T-helper 17 cell (primary cell): ENCODE measurements around the gene C1orf116. TPM values are rescaled to one million over a fixed set of nuclear protein-coding genes. Genes with fewer than 3 reads are reported as not detected.

Experiments
- ATAC-seq: fragments of 150-1000 bp; cut with Tn5 transposase; 2 replicates; pipeline ENCODE4 v1.10.0; 2021; ENCODE audit warnings: mild to moderate bottlenecking, moderate library complexity
- DNase-seq, 3 donors: peaks; one replicate each; pipeline versions ENCODE4 v3.0.0 to v3.0.0-alpha.2; 2020 to 2021
- H3K9me3 ChIP-seq: one replicate; pipeline ENCODE4 v1.7.0; 2013; ENCODE audit warnings: low read length, mild to moderate bottlenecking; ENCODE audit not compliant: control insufficient read depth, poor library complexity, severe bottlenecking
- H3K27ac Mint-ChIP-seq: one replicate; pipeline ENCODE4 v1.8.0; 2022; ENCODE audit warnings: mild to moderate bottlenecking, moderate library complexity, mixed read lengths
- H3K27me3 Mint-ChIP-seq: one replicate; pipeline ENCODE4 v1.8.0; 2022; ENCODE audit warnings: mixed read lengths
- H3K36me3 Mint-ChIP-seq: one replicate; pipeline ENCODE4 v1.8.0; 2022; ENCODE audit warnings: low read depth, mixed read lengths
- H3K4me1 Mint-ChIP-seq: one replicate; pipeline ENCODE4 v1.8.0; 2022; ENCODE audit warnings: mild to moderate bottlenecking, mixed read lengths
- H3K4me3 Mint-ChIP-seq: one replicate; pipeline ENCODE4 v1.8.0; 2022; ENCODE audit warnings: mild to moderate bottlenecking, moderate library complexity, mixed read lengths
- total RNA-seq, 4 donors: library from RNA in 2 of 4; stranded (reverse) in 2 of 4; gene quantifications; one replicate each; pipeline ENCODE4 v1.2.3 and lab custom pipeline; 2022 to 2026

Gene C1orf116
- total RNA-seq, 2 donors from 2014 or later, result 0.22 to 2.7 TPM

GRCh38 chr1:207039380-207040180 is 7.0 kb upstream of the C1orf116 start:
- no peaks in the 10 kb centered on the region for H3K9me3 ChIP-seq
- H3K4me1 Mint-ChIP-seq, result peaks cover 3% of the 10 kb centered on the region
- H3K27ac Mint-ChIP-seq, result no peak overlapping the region
- peaks cover 10% of the 10 kb centered on the region for H3K27me3 Mint-ChIP-seq
- DNase-seq (no peak), ATAC-seq (no peak)
- no peak overlapping the region for H3K4me3 Mint-ChIP-seq
- H3K36me3 Mint-ChIP-seq, result no peaks in the 10 kb centered on the region

GRCh38 chr1:207036865-207037264 is 4.3 kb upstream of the C1orf116 start:
- peaks cover 3% of the 10 kb centered on the region for H3K36me3 Mint-ChIP-seq
- peaks cover 2% of the 10 kb centered on the region for H3K4me1 Mint-ChIP-seq
- no peak overlapping the region for H3K4me3 Mint-ChIP-seq
- H3K27me3 Mint-ChIP-seq, result peaks cover 36% of the 10 kb centered on the region
- H3K9me3 ChIP-seq, result no peaks in the 10 kb centered on the region
- ATAC-seq (no peak), DNase-seq (no peak)
- H3K27ac Mint-ChIP-seq, result no peak overlapping the region

GRCh38 chr1:207035877-207036551 is 3.5 kb upstream of the C1orf116 start:
- no peak overlapping the region for H3K27ac Mint-ChIP-seq
- H3K4me3 Mint-ChIP-seq, result no peak overlapping the region
- H3K9me3 ChIP-seq, result no peaks in the 10 kb centered on the region
- peaks cover 4% of the 10 kb centered on the region for H3K36me3 Mint-ChIP-seq
- peaks cover 3% of the 10 kb centered on the region for H3K4me1 Mint-ChIP-seq
- H3K27me3 Mint-ChIP-seq, result peaks cover 44% of the 10 kb centered on the region
- no peak for DNase-seq
- ATAC-seq, result no peak

GRCh38 chr1:207034998-207035397 is 2.4 kb upstream of the C1orf116 start:
- peaks cover 3% of the 10 kb centered on the region for H3K4me1 Mint-ChIP-seq
- no peaks in the 10 kb centered on the region for H3K9me3 ChIP-seq
- H3K27ac Mint-ChIP-seq, result peak overlapping the region; percentile 67
- H3K4me3 Mint-ChIP-seq, result no peak overlapping the region
- ATAC-seq (no peak), DNase-seq (no peak)
- peaks cover 4% of the 10 kb centered on the region for H3K36me3 Mint-ChIP-seq
- peaks cover 55% of the 10 kb centered on the region for H3K27me3 Mint-ChIP-seq

GRCh38 chr1:207034208-207034607 is 1.7 kb upstream of the C1orf116 start:
- ATAC-seq (no peak), DNase-seq (no peak)
- no peaks in the 10 kb centered on the region for H3K9me3 ChIP-seq
- Mint-ChIP-seq H3K27me3 (peaks cover 60% of the 10 kb centered on the region), H3K4me1 (peaks cover 3% of the 10 kb centered on the region), H3K4me3 (no peak overlapping the region), H3K27ac (no peak overlapping the region), H3K36me3 (peaks cover 4% of the 10 kb centered on the region)

GRCh38 chr1:207033302-207033701 is 746 bp upstream of the C1orf116 start:
- no peaks in the 10 kb centered on the region for H3K9me3 ChIP-seq
- Mint-ChIP-seq H3K27ac (no peak overlapping the region), H3K4me1 (peaks cover 3% of the 10 kb centered on the region), H3K27me3 (peaks cover 69% of the 10 kb centered on the region), H3K36me3 (peaks cover 4% of the 10 kb centered on the region), H3K4me3 (no peak overlapping the region)
- DNase-seq (no peak), ATAC-seq (no peak)

- Mint-ChIP-seq H3K36me3 (peaks cover 4% of the 10 kb centered on the region), H3K27me3 (peaks cover 81% of the 10 kb centered on the region), H3K4me3 (no peak overlapping the region), H3K27ac (no peak overlapping the region), H3K4me1 (peaks cover 3% of the 10 kb centered on the region)
- ATAC-seq, result no peak
- H3K9me3 ChIP-seq, result no peaks in the 10 kb centered on the region
- no peak for DNase-seq
These were observed 808 bp downstream of the C1orf116 start for GRCh38 chr1:207031632-207032264.

GRCh38 chr1:207031016-207031415 is 1.5 kb downstream of the C1orf116 start:
- Mint-ChIP-seq H3K4me1 (peaks cover 3% of the 10 kb centered on the region), H3K27me3 (peaks cover 88% of the 10 kb centered on the region), H3K27ac (no peak overlapping the region), H3K4me3 (no peak overlapping the region), H3K36me3 (peaks cover 4% of the 10 kb centered on the region)
- ATAC-seq, result no peak
- no peaks in the 10 kb centered on the region for H3K9me3 ChIP-seq
- DNase-seq, result no peak

- Mint-ChIP-seq H3K27ac (no peak overlapping the region), H3K4me1 (peaks cover 3% of the 10 kb centered on the region), H3K36me3 (peaks cover 4% of the 10 kb centered on the region), H3K4me3 (no peak overlapping the region), H3K27me3 (peaks cover 89% of the 10 kb centered on the region)
- no peak for ATAC-seq
- no peaks in the 10 kb centered on the region for H3K9me3 ChIP-seq
- no peak for DNase-seq
These were observed 2.0 kb downstream of the C1orf116 start for GRCh38 chr1:207030522-207031009.

- Mint-ChIP-seq H3K27me3 (peaks cover 86% of the 10 kb centered on the region), H3K4me3 (no peak overlapping the region), H3K36me3 (peaks cover 4% of the 10 kb centered on the region), H3K27ac (no peak overlapping the region), H3K4me1 (peaks cover 3% of the 10 kb centered on the region)
- ATAC-seq (no peak), DNase-seq (no peak)
- no peaks in the 10 kb centered on the region for H3K9me3 ChIP-seq
These were observed 2.6 kb downstream of the C1orf116 start for GRCh38 chr1:207029701-207030521.

GRCh38 chr1:207028884-207029650 is 3.5 kb downstream of the C1orf116 start:
- Mint-ChIP-seq H3K27ac (no peak overlapping the region), H3K36me3 (peaks cover 4% of the 10 kb centered on the region), H3K4me3 (no peak overlapping the region), H3K27me3 (peaks cover 87% of the 10 kb centered on the region), H3K4me1 (peaks cover 3% of the 10 kb centered on the region)
- no peak for ATAC-seq
- no peaks in the 10 kb centered on the region for H3K9me3 ChIP-seq
- DNase-seq, result no peak

GRCh38 chr1:207027921-207028320 is 4.6 kb downstream of the C1orf116 start:
- H3K36me3 Mint-ChIP-seq, result peaks cover 4% of the 10 kb centered on the region
- H3K27ac Mint-ChIP-seq, result no peak overlapping the region
- no peaks in the 10 kb centered on the region for H3K9me3 ChIP-seq
- no peak overlapping the region for H3K4me3 Mint-ChIP-seq
- ATAC-seq, result no peak
- H3K27me3 Mint-ChIP-seq, result peaks cover 85% of the 10 kb centered on the region
- H3K4me1 Mint-ChIP-seq, result peaks cover 3% of the 10 kb centered on the region
- DNase-seq, result no peak
